Progenitor cell of endocrine pancreas (in vitro differentiated cells): Measurements from ENCODE around the gene SCAPER. TPM values are rescaled to one million over a fixed set of nuclear protein-coding genes. Genes with fewer than 3 reads are reported as not detected.

ENCODE experiments used
- DNase-seq: peaks from one replicate; pipeline ENCODE4 v3.0.0; 2021; ENCODE audit warnings: low spot score; ENCODE audit not compliant: unreplicated experiment
- H3K27ac Mint-ChIP-seq: 2 replicates; pipeline ENCODE4 v1.8.0; 2021; ENCODE audit warnings: mild to moderate bottlenecking, moderate library complexity, mixed read lengths
- H3K27me3 Mint-ChIP-seq: 2 replicates; pipeline ENCODE4 v1.8.0; 2021; ENCODE audit warnings: mixed read lengths
- H3K36me3 Mint-ChIP-seq: 2 replicates; pipeline ENCODE4 v1.8.0; 2022; ENCODE audit warnings: mixed read lengths; ENCODE audit not compliant: insufficient read depth
- H3K4me1 Mint-ChIP-seq: 2 replicates; pipeline ENCODE4 v1.8.0; 2021; ENCODE audit warnings: low read depth, mixed read lengths
- H3K4me3 Mint-ChIP-seq: 2 replicates; pipeline ENCODE4 v1.8.0; 2021; ENCODE audit warnings: low read depth, mild to moderate bottlenecking, moderate library complexity, mixed read lengths
- H3K9me3 Mint-ChIP-seq: 2 replicates; pipeline ENCODE4 v1.8.0; 2021; ENCODE audit warnings: low read depth, mixed read lengths
- CTCF ChIP-seq: fragments of 200-600 bp; sonication (generic); IDR thresholded peaks from one replicate; pipeline ENCODE4 v1.5.0; 2021; ENCODE audit warnings: antibody characterized with exemption, mild to moderate bottlenecking; ENCODE audit not compliant: unreplicated experiment
- total RNA-seq: library from RNA; stranded (reverse); gene quantifications from 2 replicates; pipeline ENCODE4 v1.2.1, GENCODE V29; 2021

SCAPER gene
- total RNA-seq, 1 donor from 2014 or later, result 43.1 TPM

- DNase-seq, result no peak
- Mint-ChIP-seq H3K27ac (no peak overlapping the region), H3K9me3 (peaks cover 6% of the 10 kb centered on the region), H3K4me1 (no peaks in the 10 kb centered on the region), H3K4me3 (no peak overlapping the region), H3K36me3 (peaks cover 8% of the 10 kb centered on the region), H3K27me3 (no peaks in the 10 kb centered on the region)
- TF ChIP-seq CTCF, result no peak
These were observed 226.4 kb downstream of the SCAPER start for GRCh38 chr15:76678766-76679165.

DNA sequence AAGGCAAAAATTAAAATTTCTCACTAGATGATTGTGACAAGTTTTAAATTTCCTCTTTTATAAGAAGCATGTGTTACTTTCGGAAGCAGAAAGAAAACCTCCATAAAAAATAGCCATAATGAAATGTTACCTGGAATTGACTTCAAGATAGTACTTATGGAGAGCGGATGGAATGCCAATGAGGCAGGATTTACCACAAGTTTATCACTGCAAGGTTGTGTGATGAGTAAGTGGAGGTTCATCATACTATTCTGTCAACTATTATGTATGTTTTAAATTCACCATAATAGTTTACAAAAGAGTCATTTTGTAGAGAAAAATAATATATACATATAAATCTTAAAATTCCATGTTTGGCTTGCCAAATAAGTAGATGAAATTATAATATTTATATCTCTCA lies 230.3 kb downstream of the SCAPER start:
- no peak overlapping the region for H3K27ac Mint-ChIP-seq
- H3K27me3 Mint-ChIP-seq, result no peaks in the 10 kb centered on the region
- no peak overlapping the region for H3K4me3 Mint-ChIP-seq
- no peak for DNase-seq
- no peaks in the 10 kb centered on the region for H3K4me1 Mint-ChIP-seq
- TF ChIP-seq CTCF, result no peak
- H3K36me3 Mint-ChIP-seq, result no peaks in the 10 kb centered on the region
- no peaks in the 10 kb centered on the region for H3K9me3 Mint-ChIP-seq

DNA sequence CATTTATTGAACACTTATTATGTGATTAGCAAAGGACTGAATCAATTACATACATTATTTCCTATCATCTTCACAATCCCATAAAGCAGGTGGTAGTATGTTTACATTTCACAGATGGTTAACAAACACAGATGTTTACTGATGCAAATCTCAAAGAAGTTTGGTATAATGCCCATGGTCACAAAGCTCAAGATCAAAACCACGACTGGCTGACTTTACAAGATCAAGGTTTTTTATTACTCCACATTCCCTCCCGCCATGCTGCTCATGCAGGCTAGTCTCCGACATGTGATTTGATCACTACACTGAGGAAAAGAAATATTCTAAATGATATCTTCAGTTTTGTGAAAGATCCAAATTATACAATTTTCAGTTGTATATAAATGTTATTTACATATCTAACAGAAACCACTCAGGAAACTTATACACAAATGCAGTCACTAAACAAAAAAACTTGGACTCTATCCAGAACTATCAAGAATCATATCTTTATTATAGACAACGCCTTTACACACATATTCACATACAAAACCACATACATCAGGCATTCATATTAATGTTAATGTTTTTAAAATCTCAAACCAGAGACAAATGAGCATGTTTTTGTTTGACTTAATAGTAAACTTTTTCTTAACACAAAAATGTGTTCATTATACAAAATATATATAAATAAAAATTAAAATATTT lies 235.5 kb downstream of the SCAPER start:
- DNase-seq, result no peak

DNA sequence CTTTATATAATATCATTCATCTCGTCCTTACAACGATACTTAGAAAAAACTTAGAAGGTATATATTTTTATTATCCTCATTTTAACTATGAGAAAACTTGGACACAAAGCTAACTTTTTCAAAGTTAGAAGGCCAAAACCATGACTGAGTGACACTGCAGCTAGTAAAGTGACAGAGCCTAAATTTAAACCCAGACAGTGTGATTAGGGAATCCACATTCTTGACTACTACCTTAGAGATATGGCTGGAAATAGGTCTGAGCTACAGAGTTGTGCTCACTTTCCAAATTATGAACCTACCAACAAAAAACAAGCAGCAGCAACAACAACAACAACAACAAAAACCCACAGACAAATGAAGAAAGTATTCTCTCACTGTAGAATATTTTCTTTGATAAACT lies 236.2 kb downstream of the SCAPER start:
- peaks cover 7% of the 10 kb centered on the region for H3K4me1 Mint-ChIP-seq
- no peak for TF ChIP-seq CTCF
- H3K4me3 Mint-ChIP-seq, result no peak overlapping the region
- H3K9me3 Mint-ChIP-seq, result no peaks in the 10 kb centered on the region
- no peak overlapping the region for H3K27ac Mint-ChIP-seq
- no peaks in the 10 kb centered on the region for H3K27me3 Mint-ChIP-seq
- H3K36me3 Mint-ChIP-seq, result peaks cover 1% of the 10 kb centered on the region
- no peak for DNase-seq

More for the DNA sequence above, 235.5 kb downstream of the SCAPER start:
- no peak overlapping the region for H3K4me3 Mint-ChIP-seq
- peaks cover 7% of the 10 kb centered on the region for H3K4me1 Mint-ChIP-seq
- no peaks in the 10 kb centered on the region for H3K9me3 Mint-ChIP-seq
- no peak overlapping the region for H3K27ac Mint-ChIP-seq
- no peak for TF ChIP-seq CTCF
- H3K27me3 Mint-ChIP-seq, result no peaks in the 10 kb centered on the region
- peaks cover 1% of the 10 kb centered on the region for H3K36me3 Mint-ChIP-seq

DNA sequence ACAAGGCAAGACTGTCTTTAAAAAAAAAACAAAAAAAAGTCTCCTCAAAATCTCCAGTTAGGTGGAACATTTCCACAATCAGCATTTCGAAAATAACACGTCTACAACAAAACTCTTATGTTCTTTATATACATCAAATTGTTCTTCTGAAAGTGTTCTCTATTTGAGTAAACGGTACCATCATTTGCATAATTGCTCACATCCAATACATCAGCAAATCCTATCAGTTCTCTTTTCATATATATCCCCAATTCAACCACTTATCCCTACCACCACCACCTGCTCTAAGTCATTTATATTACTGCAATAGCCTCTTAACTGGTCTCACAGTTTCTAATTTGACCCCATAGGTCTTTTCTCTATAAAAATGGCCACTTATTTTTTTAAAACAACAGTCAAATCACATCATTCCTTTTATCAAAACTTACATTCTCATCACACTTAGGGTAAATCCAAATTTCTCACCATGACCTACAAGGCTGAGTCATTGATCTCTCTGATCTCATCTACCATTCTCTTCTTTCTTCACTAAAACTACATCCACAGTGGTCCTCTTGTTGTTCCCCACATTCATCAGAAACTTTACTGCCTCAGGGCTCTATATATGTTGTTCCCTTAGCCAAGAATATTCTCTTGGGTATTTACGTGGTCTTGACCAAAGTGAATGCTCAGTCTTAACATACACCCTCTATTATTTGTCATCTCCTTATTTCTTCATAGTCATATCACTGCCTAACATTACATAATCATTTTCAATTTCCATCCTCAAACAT lies 237.0 kb downstream of the SCAPER start:
- no peaks in the 10 kb centered on the region for H3K27me3 Mint-ChIP-seq
- no peak for TF ChIP-seq CTCF
- no peaks in the 10 kb centered on the region for H3K9me3 Mint-ChIP-seq
- H3K36me3 Mint-ChIP-seq, result peaks cover 1% of the 10 kb centered on the region
- H3K4me1 Mint-ChIP-seq, result peaks cover 7% of the 10 kb centered on the region
- H3K4me3 Mint-ChIP-seq, result no peak overlapping the region
- no peak for DNase-seq
- H3K27ac Mint-ChIP-seq, result no peak overlapping the region
